HepG2 (cell line): ENCODE measurements around the gene MAT2A. TPM values are rescaled to one million over a fixed set of nuclear protein-coding genes. Genes with fewer than 3 reads are reported as not detected.

ENCODE experiments used
- CEBPB ChIP-seq: IDR thresholded peaks from 2 replicates; pipeline ENCODE4 v1.6.1; 2011; ENCODE audit warnings: low read depth, low read length, improper control_type of control experiment, borderline replicate concordance
- EHMT2 ChIP-seq: fragments of 200-600 bp; sonication (generic); IDR thresholded peaks from 2 replicates; pipeline ENCODE4 v1.7.0; 2017; ENCODE audit warnings: antibody characterized with exemption, low read depth, low read length, borderline replicate concordance
- EZH2 ChIP-seq: conservative IDR thresholded peaks from 2 replicates; pipeline ENCODE4 v1.6.1; 2012; ENCODE audit warnings: mild to moderate bottlenecking, low read depth, low read length, moderate library complexity
- FIP1L1 ChIP-seq: fragments of 200-400 bp; formaldehyde crosslinking; IDR thresholded peaks from 2 replicates; pipeline ENCODE4 v1.6.1; 2018; ENCODE audit warnings: low read depth, mild to moderate bottlenecking, low read length, moderate library complexity, borderline replicate concordance; ENCODE audit not compliant: insufficient read depth
- FOSL2 ChIP-seq: sonication (generic); formaldehyde crosslinking; IDR thresholded peaks from 2 replicates; pipeline ENCODE4 v1.4.0; 2020; ENCODE audit warnings: missing genetic modification reagents
- FOXM1 ChIP-seq: sonication (generic); formaldehyde crosslinking; IDR thresholded peaks from 2 replicates; pipeline ENCODE4 v1.5.0; 2020; ENCODE audit warnings: missing genetic modification reagents
- GFI1 ChIP-seq: sonication (generic); formaldehyde crosslinking; IDR thresholded peaks from 2 replicates; pipeline ENCODE4 v1.5.0; 2020; ENCODE audit warnings: missing genetic modification reagents, mild to moderate bottlenecking, borderline replicate concordance
- HOXA9 ChIP-seq: sonication (generic); formaldehyde crosslinking; IDR thresholded peaks from 2 replicates; pipeline ENCODE4 v1.8.1; 2022; ENCODE audit warnings: missing genetic modification reagents, mild to moderate bottlenecking, moderate library complexity, borderline replicate concordance
- KDM5A ChIP-seq: fragments of 200-600 bp; sonication (generic); IDR thresholded peaks from 2 replicates; pipeline ENCODE4 v1.7.0; 2018; ENCODE audit warnings: antibody characterized with exemption, mild to moderate bottlenecking, low read length, borderline replicate concordance
- MXD4 ChIP-seq: IDR thresholded peaks from 2 replicates; pipeline ENCODE4 v1.6.1; 2016; ENCODE audit warnings: mild to moderate bottlenecking, missing biosample characterization, missing genetic modification reagents
- NBN ChIP-seq: fragments of 450-650 bp; conservative IDR thresholded peaks from 2 replicates; pipeline ENCODE4 v1.6.1; 2017
- REXO4 ChIP-seq: sonication (generic); formaldehyde crosslinking; IDR thresholded peaks from 2 replicates; pipeline ENCODE4 v1.8.0; 2022; ENCODE audit warnings: missing genetic modification reagents, mild to moderate bottlenecking, borderline replicate concordance
- TAF15 ChIP-seq: fragments of 200-400 bp; formaldehyde crosslinking; IDR thresholded peaks from one replicate; pipeline ENCODE4 v1.6.1; 2018; ENCODE audit warnings: mild to moderate bottlenecking, low read depth, low read length; ENCODE audit not compliant: poor library complexity, severe bottlenecking
- TARDBP ChIP-seq: sonication (generic); formaldehyde crosslinking; IDR thresholded peaks from 2 replicates; pipeline ENCODE4 v1.8.0; 2022; ENCODE audit warnings: mild to moderate bottlenecking, missing genetic modification reagents
- THAP11 ChIP-seq: IDR thresholded peaks from 2 replicates; pipeline ENCODE4 v1.6.1; 2016; ENCODE audit warnings: missing biosample characterization, missing genetic modification reagents
- ZBTB7B ChIP-seq: sonication (generic); formaldehyde crosslinking; IDR thresholded peaks from 2 replicates; pipeline ENCODE4 v1.4.0; 2020; ENCODE audit warnings: missing genetic modification reagents
- ZIK1 ChIP-seq: sonication (generic); formaldehyde crosslinking; IDR thresholded peaks from 2 replicates; pipeline ENCODE4 v1.5.0; 2020; ENCODE audit warnings: mild to moderate bottlenecking, low read depth, missing genetic modification reagents, borderline replicate concordance
- ZNF251 ChIP-seq: sonication (generic); formaldehyde crosslinking; IDR thresholded peaks from 2 replicates; pipeline ENCODE4 v1.9.0; 2021; ENCODE audit warnings: mild to moderate bottlenecking, missing genetic modification reagents
- ZNF430 ChIP-seq: sonication (generic); formaldehyde crosslinking; IDR thresholded peaks from 2 replicates; pipeline ENCODE4 v1.9.0; 2021; ENCODE audit warnings: mild to moderate bottlenecking, missing genetic modification reagents
- ZNF510 ChIP-seq: sonication (generic); formaldehyde crosslinking; IDR thresholded peaks from 2 replicates; pipeline ENCODE4 v1.4.0; 2020; ENCODE audit warnings: low read depth, mild to moderate bottlenecking, missing genetic modification reagents
- ZNF598 ChIP-seq: sonication (generic); formaldehyde crosslinking; IDR thresholded peaks from 2 replicates; pipeline ENCODE4 v1.5.1; 2020; ENCODE audit warnings: mild to moderate bottlenecking, missing genetic modification reagents, borderline replicate concordance
- ZSCAN12 ChIP-seq: sonication (generic); formaldehyde crosslinking; IDR thresholded peaks from 2 replicates; pipeline ENCODE4 v1.9.0; 2021; ENCODE audit warnings: mild to moderate bottlenecking, missing genetic modification reagents
- polyA plus RNA-seq, 8 experiments: library from polyadenylated mRNA; depleted of rRNA in 3 of 8; stranded (reverse) in 7 of 8; unstranded in 1 of 8; fragments of >200 nt; fragmentation: Illumina TruSeq in 4 of 8; extraction: Trizol in 4 of 8; gene quantifications; 2 replicates each; pipeline versions ENCODE4 v1.2.1 to v1.2.3, GENCODE V29; 2011 to 2016; ENCODE audit warnings: low read depth in 4 of 8, missing spikeins in 1 of 8, mixed read lengths in 1 of 8; ENCODE audit not compliant: insufficient read depth in 1 of 8
- total RNA-seq, 5 experiments: library from RNA; depleted of rRNA; stranded (reverse); fragments of >200 nt; fragmentation: Illumina TruSeq; extraction: Trizol; gene quantifications; 2 replicates each; pipeline ENCODE4 v1.2.3, GENCODE V29; 2016; ENCODE audit warnings: low read depth in 1 of 5
- TF ChIP-seq, protein P1 (sequence below): sonication (generic); formaldehyde crosslinking; IDR thresholded peaks from 2 replicates; pipeline ENCODE4 v1.4.0; 2020; ENCODE audit warnings: missing genetic modification reagents
- TF ChIP-seq, protein P2 (sequence below): IDR thresholded peaks from 2 replicates; pipeline ENCODE4 v1.6.1; 2016; ENCODE audit warnings: missing genetic modification reagents, missing compliant biosample characterization
- TF ChIP-seq, protein P3 (sequence below): sonication (generic); formaldehyde crosslinking; IDR thresholded peaks from 2 replicates; pipeline ENCODE4 v1.4.0; 2020; ENCODE audit warnings: mild to moderate bottlenecking, missing genetic modification reagents
- TF ChIP-seq, protein P4 (sequence below): sonication (generic); formaldehyde crosslinking; IDR thresholded peaks from 2 replicates; pipeline ENCODE4 v1.4.0; 2020; ENCODE audit warnings: missing genetic modification reagents

The MAT2A gene
- total and polyA plus RNA-seq, 2 of the 13 experiments (the other 11 are each of a cell fraction or from before 2014, with no cell fraction given), result 155 to 331 TPM

DNA sequence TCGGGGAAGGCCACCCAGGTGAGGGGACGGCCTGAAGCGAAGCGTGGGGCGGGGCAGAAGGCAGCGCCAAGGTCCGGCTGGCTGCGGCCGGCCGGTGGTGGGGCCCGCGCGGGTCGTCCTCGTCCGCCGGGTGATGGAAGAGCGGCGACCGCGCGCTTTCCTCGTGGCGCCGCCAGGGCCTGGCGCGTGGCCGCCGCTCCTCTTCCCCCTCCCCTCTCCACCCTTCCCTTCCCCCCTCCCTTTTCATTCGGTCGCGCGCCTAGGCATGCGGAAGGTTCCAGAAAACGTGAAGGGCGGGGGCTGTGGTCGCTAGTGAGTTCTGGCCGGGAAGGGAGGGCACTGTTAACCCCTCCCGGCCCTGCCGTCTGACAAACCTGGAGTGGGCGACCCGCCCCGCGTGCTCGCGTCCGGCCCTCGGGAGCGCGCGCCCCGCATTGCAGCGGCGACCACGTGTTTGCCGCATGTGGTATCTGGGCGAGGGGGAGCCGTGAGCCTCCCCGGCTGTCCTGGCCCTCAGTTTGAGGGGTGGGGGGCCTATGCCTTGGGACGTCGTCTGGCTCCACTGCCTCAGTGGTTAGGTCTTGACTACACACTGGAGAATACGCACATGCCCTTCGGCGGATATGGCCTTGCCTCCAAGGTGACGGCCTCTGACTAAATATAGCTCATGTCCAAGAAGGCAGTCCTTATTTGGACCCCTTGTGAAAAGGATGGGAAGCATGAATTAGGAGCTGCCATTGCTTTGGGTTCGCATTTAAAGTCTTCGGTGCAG is 579 bp downstream of the MAT2A start (continued):
- TF ChIP-seq, protein P1, sequence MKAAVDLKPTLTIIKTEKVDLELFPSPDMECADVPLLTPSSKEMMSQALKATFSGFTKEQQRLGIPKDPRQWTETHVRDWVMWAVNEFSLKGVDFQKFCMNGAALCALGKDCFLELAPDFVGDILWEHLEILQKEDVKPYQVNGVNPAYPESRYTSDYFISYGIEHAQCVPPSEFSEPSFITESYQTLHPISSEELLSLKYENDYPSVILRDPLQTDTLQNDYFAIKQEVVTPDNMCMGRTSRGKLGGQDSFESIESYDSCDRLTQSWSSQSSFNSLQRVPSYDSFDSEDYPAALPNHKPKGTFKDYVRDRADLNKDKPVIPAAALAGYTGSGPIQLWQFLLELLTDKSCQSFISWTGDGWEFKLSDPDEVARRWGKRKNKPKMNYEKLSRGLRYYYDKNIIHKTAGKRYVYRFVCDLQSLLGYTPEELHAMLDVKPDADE (CRISPR knock-in tag), result no peak
- TF ChIP-seq, protein P2, sequence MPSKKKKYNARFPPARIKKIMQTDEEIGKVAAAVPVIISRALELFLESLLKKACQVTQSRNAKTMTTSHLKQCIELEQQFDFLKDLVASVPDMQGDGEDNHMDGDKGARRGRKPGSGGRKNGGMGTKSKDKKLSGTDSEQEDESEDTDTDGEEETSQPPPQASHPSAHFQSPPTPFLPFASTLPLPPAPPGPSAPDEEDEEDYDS (CRISPR knock-in tag), result no peak
- TF ChIP-seq TAF15, result peak; percentile 93
- no peak for TF ChIP-seq CEBPB
- TF ChIP-seq, protein P3, sequence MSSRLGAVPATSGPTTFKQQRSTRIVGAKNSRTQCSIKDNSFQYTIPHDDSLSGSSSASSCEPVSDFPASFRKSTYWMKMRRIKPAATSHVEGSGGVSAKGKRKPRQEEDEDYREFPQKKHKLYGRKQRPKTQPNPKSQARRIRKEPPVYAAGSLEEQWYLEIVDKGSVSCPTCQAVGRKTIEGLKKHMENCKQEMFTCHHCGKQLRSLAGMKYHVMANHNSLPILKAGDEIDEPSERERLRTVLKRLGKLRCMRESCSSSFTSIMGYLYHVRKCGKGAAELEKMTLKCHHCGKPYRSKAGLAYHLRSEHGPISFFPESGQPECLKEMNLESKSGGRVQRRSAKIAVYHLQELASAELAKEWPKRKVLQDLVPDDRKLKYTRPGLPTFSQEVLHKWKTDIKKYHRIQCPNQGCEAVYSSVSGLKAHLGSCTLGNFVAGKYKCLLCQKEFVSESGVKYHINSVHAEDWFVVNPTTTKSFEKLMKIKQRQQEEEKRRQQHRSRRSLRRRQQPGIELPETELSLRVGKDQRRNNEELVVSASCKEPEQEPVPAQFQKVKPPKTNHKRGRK (CRISPR knock-in tag), result no peak
- TF ChIP-seq ZNF251 (CRISPR knock-in tag), result peak; percentile 97
- TF ChIP-seq FOSL2, result no peak
- no peak for TF ChIP-seq NBN
- no peak for TF ChIP-seq ZNF598 (CRISPR knock-in tag)
- peak; percentile 66; the same call in 1 of the 2 replicates for TF ChIP-seq ZIK1 (CRISPR knock-in tag)
- TF ChIP-seq EZH2, result no peak
- no peak for TF ChIP-seq ZSCAN12 (CRISPR knock-in tag)
- peak; percentile 50; the same call in 1 of the 2 replicates for TF ChIP-seq GFI1 (CRISPR knock-in tag)
- no peak; the same call in 1 of the 2 replicates for TF ChIP-seq FIP1L1
- TF ChIP-seq ZBTB7B, result no peak
- no peak for TF ChIP-seq EHMT2
- TF ChIP-seq HOXA9 (CRISPR knock-in tag), result peak; percentile 7; the same call in 1 of the 2 replicates
- peak; percentile 34; the same call in 1 of the 2 replicates for TF ChIP-seq THAP11 (CRISPR knock-in tag)
- peak; percentile 98 for TF ChIP-seq MXD4 (CRISPR knock-in tag)
- TF ChIP-seq ZNF510 (CRISPR knock-in tag), result no peak; the same call in 1 of the 2 replicates
- TF ChIP-seq TARDBP (CRISPR knock-in tag), result no peak; the same call in 1 of the 2 replicates
- 0 out of 2 replicates have a peak, but pooled peaks have one; percentile 78 for TF ChIP-seq FOXM1 (CRISPR knock-in tag)
- TF ChIP-seq KDM5A, result peak; percentile 73; the same call in 1 of the 2 replicates
- TF ChIP-seq REXO4, result 0 out of 2 replicates have a peak, but pooled peaks have one; percentile 77
- peak; percentile 87 for TF ChIP-seq ZNF430
- TF ChIP-seq, protein P4, sequence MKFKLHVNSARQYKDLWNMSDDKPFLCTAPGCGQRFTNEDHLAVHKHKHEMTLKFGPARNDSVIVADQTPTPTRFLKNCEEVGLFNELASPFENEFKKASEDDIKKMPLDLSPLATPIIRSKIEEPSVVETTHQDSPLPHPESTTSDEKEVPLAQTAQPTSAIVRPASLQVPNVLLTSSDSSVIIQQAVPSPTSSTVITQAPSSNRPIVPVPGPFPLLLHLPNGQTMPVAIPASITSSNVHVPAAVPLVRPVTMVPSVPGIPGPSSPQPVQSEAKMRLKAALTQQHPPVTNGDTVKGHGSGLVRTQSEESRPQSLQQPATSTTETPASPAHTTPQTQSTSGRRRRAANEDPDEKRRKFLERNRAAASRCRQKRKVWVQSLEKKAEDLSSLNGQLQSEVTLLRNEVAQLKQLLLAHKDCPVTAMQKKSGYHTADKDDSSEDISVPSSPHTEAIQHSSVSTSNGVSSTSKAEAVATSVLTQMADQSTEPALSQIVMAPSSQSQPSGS (CRISPR knock-in tag), result no peak; the same call in 1 of the 2 replicates
